Neural progenitor cell (in vitro differentiated cells): ENCODE measurements around the gene PLEKHA5.

Source experiments
- CTCF ChIP-seq: fragments of 200-600 bp; sonication (generic); IDR thresholded peaks from 2 replicates; pipeline ENCODE4 v1.5.1; 2017; ENCODE audit warnings: antibody characterized with exemption, mild to moderate bottlenecking
- EZH2 ChIP-seq: fragments of 200-600 bp; sonication (generic); IDR thresholded peaks from 2 replicates; pipeline ENCODE4 v1.6.1; 2017; ENCODE audit warnings: antibody characterized with exemption, mild to moderate bottlenecking, moderate library complexity
- EZH2phosphoT487 ChIP-seq: fragments of 200-600 bp; sonication (generic); IDR thresholded peaks from 2 replicates; pipeline ENCODE4 v1.6.1; 2017; ENCODE audit warnings: antibody characterized with exemption

- no peak for TF ChIP-seq EZH2
- TF ChIP-seq CTCF = no peak
- no peak for TF ChIP-seq EZH2phosphoT487
These were observed 45.0 kb upstream of the PLEKHA5 start for GRCh38 chr12:19084547-19084946.
